GM21786 (cell line): ENCODE measurements around the gene MRPL44.

Source experiments
- ATAC-seq: cut with Tn5 transposase; IDR thresholded peaks from one replicate; pipeline ENCODE4 v1.9.1; 2021; ENCODE audit not compliant: unreplicated experiment

Gene MRPL44

GRCh38 chr2:223957092-223957851, at the start of gene MRPL44:
MRPL44 (plus strand) TSS chr2:223957463; CDS start chr2:223957473, 10 bp downstream.
- peak; percentile 83 for ATAC-seq

GRCh38 chr2:223908304-223908998, 48.8 kb upstream of the MRPL44 start:
- ATAC-seq, result no peak

- no peak for ATAC-seq
Measured at GRCh38 chr2:223909001-223909741, 48.1 kb upstream of the MRPL44 start.

DNA sequence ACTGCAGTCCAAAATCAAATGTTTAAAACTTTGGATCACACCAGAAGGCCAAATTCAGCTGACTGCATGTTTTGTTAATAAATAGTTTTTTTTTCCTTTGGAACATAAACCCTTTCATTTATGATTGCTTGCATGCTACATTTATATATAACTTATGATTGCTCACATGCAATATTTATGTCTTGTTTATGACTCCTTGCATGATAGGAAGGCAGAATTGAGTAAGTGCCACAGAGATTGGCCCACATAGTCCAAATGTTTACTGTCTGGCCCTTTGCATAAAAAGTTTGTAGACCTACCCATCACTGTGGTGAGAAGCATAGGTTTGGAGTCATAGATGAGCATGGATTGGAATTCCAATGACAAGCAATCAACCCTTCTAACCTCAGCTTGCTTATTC, 42.9 kb upstream of the MRPL44 start:
- ATAC-seq, result no peak

DNA sequence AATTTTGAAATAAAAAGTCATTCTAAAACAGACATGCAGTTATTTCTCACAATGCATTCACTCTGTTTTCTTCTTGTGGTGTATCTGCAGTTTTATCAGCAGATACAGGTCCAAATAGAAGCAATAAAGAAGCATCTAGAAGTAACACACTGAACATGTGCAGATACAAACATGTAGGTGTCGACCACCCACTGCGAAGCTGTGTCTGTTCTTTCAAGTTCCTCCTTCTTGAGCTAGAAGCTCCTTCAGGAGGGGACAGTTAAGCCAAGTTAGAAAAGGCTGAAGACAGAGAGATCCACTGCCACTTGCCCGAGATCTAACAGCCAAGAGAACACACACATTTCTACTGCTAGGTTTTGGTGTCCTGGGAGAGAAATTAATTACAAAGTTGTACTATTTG, 42.2 kb upstream of the MRPL44 start:
- ATAC-seq, result no peak

- ATAC-seq, result no peak
Measured at GRCh38 chr2:223916181-223916920, 40.9 kb upstream of the MRPL44 start.

DNA sequence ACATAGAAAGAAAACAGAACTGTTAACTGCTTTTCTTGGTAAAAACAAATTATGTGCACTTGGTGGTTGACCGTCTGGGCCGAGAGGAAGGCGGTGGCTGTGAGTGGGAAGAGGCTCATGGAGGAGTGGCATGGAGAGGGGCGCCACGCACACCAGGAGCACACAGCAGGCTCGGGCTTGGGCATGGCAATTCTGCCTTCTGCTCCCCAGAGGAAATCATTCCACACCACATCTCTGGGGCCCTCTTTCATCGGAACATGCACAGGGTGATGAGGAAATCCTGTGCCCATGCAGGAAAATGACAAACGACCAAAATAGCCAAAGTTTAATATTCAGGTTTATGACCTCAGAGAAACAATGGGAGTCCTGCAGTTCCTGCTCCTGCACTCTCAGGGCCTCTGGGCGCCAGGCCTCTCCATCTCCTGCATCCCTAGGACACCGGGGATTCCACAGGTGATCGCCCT, 38.6 kb upstream of the MRPL44 start:
- no peak for ATAC-seq

DNA sequence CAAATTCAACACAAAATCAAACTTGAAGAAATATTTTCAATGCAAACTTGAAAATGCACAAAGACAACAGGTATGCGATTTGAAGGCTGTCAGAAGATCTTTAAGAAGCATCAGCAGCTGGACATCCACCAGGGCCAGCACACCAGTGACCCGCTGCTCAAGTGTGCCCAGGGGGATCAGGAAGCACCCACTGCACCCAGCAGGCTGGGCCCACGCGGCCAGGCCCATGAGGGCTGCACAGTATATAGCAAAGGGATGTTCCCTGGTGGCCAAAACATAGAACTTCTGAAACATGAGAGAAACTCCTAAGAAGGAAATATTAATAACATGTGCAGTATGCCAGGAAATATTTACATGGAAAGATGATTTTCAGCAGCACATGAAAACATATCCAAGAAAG, 37.2 kb upstream of the MRPL44 start:
- ATAC-seq, result no peak

DNA sequence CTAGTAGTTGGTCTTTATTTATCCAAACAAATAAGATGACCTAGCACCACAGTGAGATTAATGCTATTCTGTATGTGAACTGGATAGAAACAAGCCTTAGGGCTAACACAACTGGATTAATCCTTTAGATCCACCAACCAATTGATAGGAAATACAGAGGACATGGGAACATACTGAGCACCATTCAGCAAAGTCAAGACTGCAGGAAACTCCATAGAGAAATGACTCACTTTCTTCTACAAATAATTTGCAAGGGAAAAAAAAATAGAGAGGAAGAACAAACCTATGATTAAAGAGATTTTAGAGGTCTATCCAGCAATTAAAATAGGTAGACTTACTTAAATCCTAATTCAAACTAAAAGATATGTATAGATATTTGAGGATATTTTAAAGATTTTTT, 36.1 kb upstream of the MRPL44 start:
- no peak for ATAC-seq

DNA sequence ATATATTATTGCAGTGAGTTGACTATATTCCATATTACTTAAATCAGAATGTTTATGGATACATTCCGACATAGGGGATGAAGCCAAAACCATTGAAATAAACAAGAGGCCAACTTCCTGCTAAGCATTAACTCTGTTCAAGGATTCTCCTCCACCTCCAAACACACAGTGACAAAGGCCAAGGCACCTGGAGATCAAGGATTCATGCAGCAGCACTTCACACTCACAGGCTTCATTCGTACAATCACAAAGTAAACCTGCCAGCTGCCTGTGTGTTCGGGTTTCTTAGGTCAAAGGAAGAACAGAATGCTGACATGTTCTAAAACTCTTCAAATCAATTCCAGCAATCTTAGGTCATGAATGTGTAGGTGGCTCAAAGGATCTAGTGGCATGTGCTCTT, 35.0 kb upstream of the MRPL44 start:
- no peak for ATAC-seq

DNA sequence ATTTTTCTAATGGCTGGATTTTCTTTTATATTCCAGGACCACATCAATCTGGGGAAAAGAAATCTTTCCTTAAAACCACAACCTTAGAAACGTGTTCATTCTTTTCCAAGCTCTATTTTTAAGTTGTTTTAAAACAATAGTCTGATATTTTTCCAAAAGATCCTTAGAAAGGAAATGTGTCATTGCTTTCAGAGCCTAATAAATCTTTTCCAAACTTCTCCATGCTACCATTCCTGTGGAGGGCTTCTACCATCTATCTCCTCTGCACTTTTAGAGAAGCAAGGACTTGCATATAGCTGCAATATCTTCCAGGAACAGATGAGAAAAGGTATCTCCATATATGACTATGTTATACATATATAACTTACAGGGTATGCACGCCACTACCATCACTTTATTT, 33.3 kb upstream of the MRPL44 start:
- ATAC-seq, result no peak

GRCh38 chr2:223925106-223925505, 32.2 kb upstream of the MRPL44 start:
- ATAC-seq, result no peak

DNA sequence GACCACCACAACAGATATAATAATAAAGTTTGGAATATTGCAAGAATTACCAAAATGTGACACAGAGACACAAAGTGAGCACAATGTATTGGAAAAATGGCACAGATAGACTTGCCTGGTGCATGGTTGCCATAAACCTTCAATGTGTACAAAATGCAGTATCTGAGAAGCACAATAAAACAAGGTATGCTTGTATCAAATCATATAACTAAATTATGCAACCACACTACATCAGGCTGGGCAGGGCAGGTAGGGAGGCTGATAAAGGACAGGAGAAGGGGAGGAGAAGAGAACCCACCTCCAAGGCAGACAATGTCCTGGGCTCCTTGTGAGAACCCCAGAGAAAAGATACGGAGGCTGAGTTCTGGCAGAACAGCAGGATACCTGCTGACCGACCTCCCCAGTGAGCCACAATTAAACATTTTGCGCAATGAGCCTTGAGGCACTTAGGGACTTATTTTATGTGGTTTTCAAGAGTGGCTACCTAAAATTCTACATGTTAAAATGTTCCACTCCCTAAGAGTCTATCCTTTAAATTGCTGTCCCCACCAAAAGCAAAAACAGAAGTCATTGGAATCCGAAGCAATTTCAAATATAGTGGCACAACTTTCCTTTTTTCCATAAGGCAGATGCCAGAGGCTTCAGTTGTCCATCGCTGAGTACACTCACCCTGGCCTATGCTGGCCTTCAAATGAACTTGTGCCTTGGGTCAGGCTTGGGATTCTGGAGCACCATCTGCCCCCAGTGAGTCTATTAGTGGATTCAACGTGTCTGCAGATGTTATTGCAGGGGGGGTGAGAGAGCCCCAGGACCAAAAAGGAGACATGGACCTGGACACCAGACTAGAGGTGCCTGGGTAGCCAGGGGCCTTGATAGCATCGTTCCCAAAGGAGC, 28.9 kb upstream of the MRPL44 start:
- ATAC-seq, result no peak

GRCh38 chr2:223929571-223930102, 27.6 kb upstream of the MRPL44 start:
- no peak for ATAC-seq

DNA sequence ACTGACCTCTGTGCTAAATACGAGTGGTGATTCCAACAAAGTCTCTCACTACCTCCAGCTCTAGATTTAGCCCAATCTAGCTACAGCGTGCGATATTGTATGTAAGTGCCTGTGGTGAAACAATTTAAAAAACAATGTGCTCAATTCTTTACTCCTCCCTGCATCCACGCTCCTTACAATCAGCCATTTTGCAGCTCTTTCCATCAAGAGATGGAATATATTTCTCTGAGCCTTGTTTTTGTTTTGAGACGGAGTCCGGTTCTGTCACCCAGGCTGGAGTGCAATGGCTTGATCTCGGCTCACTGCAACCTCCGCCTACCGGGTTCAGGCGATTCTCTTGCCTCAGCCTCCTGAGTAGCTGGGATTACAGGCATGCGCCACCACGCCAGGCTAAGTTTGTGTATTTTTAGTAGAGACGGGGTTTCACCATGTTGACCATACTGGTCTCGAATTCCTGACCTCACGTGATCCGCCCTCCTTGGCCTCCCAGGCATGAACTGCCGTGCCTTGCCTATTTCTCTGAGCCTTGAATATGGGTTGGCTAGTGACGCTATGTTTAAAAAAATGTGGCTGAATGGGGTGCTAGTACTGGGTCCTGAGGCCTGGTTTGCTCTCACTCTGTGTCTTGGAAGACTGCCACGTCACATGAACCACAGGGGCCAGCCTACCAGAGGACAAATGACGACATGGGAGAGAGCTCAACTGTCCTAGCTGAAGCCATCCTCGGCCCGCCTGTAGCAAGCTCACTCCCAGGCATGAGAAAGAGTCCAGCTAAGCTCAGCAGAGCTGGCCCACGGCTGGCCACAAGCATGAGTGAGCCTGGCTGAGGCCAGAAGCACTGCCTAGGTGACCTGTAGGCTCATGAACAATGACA, 26.9 kb upstream of the MRPL44 start:
- ATAC-seq, result no peak

DNA sequence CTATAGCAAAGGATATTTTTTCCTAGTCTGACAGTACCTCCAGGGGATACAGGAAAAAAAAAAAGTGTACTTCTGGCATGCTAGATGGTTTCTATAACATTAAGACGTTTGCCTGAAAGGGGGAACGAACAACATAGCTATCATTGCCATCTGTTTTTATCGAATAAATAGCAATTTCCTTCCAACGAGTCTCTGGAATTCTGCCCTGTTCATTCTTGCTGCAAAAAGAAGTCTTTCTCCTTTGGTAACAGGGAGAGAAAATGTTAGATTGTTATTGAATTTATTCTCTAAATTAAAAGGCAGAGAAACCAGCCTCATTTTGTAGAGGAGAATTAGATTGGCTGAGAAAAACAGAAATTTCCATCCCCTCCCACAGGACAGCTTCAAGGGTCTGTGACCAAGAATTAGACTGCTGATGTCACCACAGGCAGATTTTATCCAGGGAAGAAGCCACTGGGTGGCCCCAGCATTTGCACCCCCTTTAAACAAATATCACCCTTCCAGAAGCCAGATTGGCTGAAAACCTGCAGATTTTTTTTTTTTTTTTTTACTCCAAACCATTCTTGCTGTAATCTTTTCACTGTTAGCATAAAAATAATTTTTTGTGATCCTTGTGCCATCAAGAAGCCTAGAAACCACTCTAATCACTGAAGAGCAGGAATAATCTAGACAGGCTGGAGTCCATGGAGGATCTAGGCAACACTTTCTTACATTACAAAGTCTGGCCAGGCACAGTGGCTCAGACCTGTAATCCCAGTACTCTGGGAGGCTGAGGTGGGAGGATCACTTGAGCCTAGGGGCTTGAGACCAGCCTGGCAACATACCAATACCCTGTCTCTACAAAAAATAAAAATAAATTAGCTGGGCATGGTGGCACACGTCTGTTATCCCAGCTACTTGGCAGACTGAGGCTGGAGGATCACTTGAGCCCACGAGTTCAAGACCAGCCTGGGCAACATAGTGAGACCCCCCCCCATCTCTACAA, 24.2 kb upstream of the MRPL44 start:
- no peak for ATAC-seq

DNA sequence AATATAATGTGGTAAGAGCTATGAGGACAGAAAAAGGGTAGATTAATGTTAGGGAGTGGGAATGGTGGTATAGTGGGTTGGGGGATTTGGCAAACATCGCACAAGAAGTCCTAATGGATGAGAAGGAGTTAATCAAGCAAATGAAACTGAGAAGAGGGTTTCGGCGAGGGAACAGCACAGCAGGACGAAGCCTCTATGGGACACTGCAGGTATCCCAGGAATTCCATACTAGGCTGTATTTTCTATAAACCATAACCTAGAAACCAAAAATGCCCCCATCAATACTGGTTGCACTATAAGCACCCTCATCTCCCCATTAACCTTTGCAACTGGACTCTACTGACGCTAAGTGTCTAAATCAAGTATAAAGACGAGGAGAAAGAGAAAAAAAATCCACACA, 22.4 kb upstream of the MRPL44 start:
- ATAC-seq, result no peak
